Heart left ventricle (tissue), 16 donors: ENCODE measurements around the gene SMC5. TPM values are rescaled to one million over a fixed set of nuclear protein-coding genes. Genes with fewer than 3 reads are reported as not detected.

Experiments
- ATAC-seq, 4 donors: fragments of 200-7000 bp; cut with Tn5 transposase; one replicate each; pipeline ENCODE4 v1.9.1; 2020 to 2022; ENCODE audit warnings: moderate library complexity in 4 of 4, mild to moderate bottlenecking in 3 of 4, moderate number of reproducible peaks in 1 of 4
- DNase-seq, 5 donors: peaks; one replicate each; pipeline ENCODE4 v3.0.0-alpha.2; 2020
- H3K27ac ChIP-seq, 12 donors: fragments of 200-600 bp; sonication (generic) in 4 of 12; one replicate each; pipeline versions ENCODE4 v1.5.0 to v1.8.0; 2016 to 2022; ENCODE audit warnings: mild to moderate bottlenecking in 2 of 12
- H3K27me3 ChIP-seq, 9 donors: fragments of 200-600 bp; sonication (generic) in 2 of 9; one replicate each; pipeline versions ENCODE4 v1.5.1 to v1.8.0; 2016 to 2022; ENCODE audit warnings: mild to moderate bottlenecking in 3 of 9
- H3K36me3 ChIP-seq, 9 donors: fragments of 200-600 bp; sonication (generic) in 2 of 9; one replicate each; pipeline versions ENCODE4 v1.5.0 to v1.8.0; 2018 to 2022; ENCODE audit warnings: mild to moderate bottlenecking in 2 of 9
- H3K4me1 ChIP-seq, 12 donors: fragments of 200-600 bp; sonication (generic) in 4 of 12; one replicate each; pipeline versions ENCODE4 v1.5.0 to v1.8.0; 2016 to 2022; ENCODE audit warnings: mild to moderate bottlenecking in 3 of 12
- H3K4me3 ChIP-seq, 12 donors: fragments of 200-600 bp; sonication (generic) in 4 of 12; one replicate each; pipeline versions ENCODE4 v1.5.0 to v1.8.0; 2017 to 2022; ENCODE audit warnings: mild to moderate bottlenecking in 9 of 12, moderate library complexity in 4 of 12
- H3K9me3 ChIP-seq, 12 donors: fragments of 200-600 bp; sonication (generic) in 4 of 12; one replicate each; pipeline versions ENCODE4 v1.5.0 to v1.8.0; 2016 to 2022; ENCODE audit warnings: mild to moderate bottlenecking in 1 of 12
- CTCF ChIP-seq, 12 donors: fragments of 200-600 bp; sonication (generic) in 4 of 12; IDR thresholded peaks; one replicate each; pipeline versions ENCODE4 v1.5.0 to v1.8.0; 2018 to 2022; ENCODE audit warnings: antibody characterized with exemption in 12 of 12, mild to moderate bottlenecking in 5 of 12
- POLR2A ChIP-seq, 2 donors: fragments of 450-650 bp; IDR thresholded peaks; one replicate each; pipeline ENCODE4 v1.6.1; 2017; ENCODE audit warnings: antibody characterized with exemption in 2 of 2, mild to moderate bottlenecking in 2 of 2, moderate library complexity in 2 of 2
- WGBS, 4 donors: extraction: QIAGEN DNeasy Blood & Tissue Kit in 2 of 4; methylation state at CpG; one replicate each; pipeline versions ENCODE4 v1.1.5 to v1.1.7; 2013 to 2018; 5-methylcytosine and 5-hydroxymethylcytosine counted together
- intact Hi-C, 10 donors: fragments of 100-400 bp; cut with DNase I; formaldehyde crosslinking; loops; one replicate each; pipeline versions ENCODE4 v1.11.1 to v1.14.2; 2022
- polyA plus RNA-seq, 2 donors: library from polyadenylated mRNA; stranded (reverse); fragments of 200-250 nt; gene quantifications; one replicate each; pipeline ENCODE4 v1.2.3, GENCODE V29; 2013
- total RNA-seq, 9 donors: library from RNA; depleted of rRNA in 2 of 9; stranded (reverse); fragments of >200 nt in 2 of 9; fragmentation: NEBNext Ultra II Directional in 3 of 9; extraction: Animal tissue kit (Norgen Biotek cat#: 25700) in 3 of 9; gene quantifications; one replicate each; pipeline versions ENCODE4 v1.1.0 to v1.2.4, GENCODE V29; 2016 to 2023
- donor health status: ischemic (EF 13 %, LVEDD 7.1; RV severe dilation, severe dysfunction).
- donor health status: healthy with polysubstance abuse.
- donor health status: DM: no; HTN: yes; CAD: no.
- donor health status: DM: no; HTN: no; CAD: no.
- donor health status: ischemic (EF 25% LVEDD 6.9; RV normal size, moderate dysfunction).
- donor health status: ischemic (EF 25% LVEDD 5.7; RV mildly dilated, moderate dysfunction).
- donor health status: healthy.
- donor health status: DM: yes; HTN: yes; CAD: no.
- donor health status: ischemic (EF 35%, LVEDD 5.7; RV mildly dilated, moderate dysfunction).
- donor health status: nonischemic (EF 11% LVEDD 7.7; RV severe dilation, severe dysfunction).
- donor health status: DM: yes; HTN: yes; CAD: no.
- donor health status: PGD.
- donor health status: ischemic (EF 29% LVEDD 5.4; RV normal size, mild dysfunction).
- donor health status: nonischemic (EF 23%, LVEDD 6.1; RV moderate dilation, normal function).

SMC5 gene
- total and polyA plus RNA-seq, 11 donors = 6.8 to 14.6 (median 11.0) TPM

- intact Hi-C loops = loop anchor here in 5 of 10 donors (1.0 to 10.0 kb wide), 5 partner anchors 54 to 262 kb away; no protein-coding TSS in a partner anchor
- Histone ChIP-seq H3K27me3 (no peaks in the 10 kb centered on the region), H3K4me3 (no peak overlapping the region), H3K9me3 (no peaks in the 10 kb centered on the region), H3K36me3 (peaks cover 0 to 28% (median 9%) of the 10 kb centered on the region in 9 donors), H3K27ac (no peak overlapping the region), H3K4me1 (peaks cover 0 to 3% (median 0%) of the 10 kb centered on the region in 12 donors)
- no peak for ATAC-seq
- 0 to 2% (median 1%) methylated on average over 1 of the region's 1 CpG for WGBS, 4 donors
- peak; percentile 40 to 70 (median 60) for TF ChIP-seq CTCF (IDR thresholded peaks at IDR 0.05)
- no peak for TF ChIP-seq POLR2A (IDR thresholded peaks at IDR 0.05)
- no peak for DNase-seq
Measured at GRCh38 chr9:70340572-70340971, 81.8 kb downstream of the SMC5 start.

GRCh38 chr9:70347046-70347445 is 88.3 kb downstream of the SMC5 start:
- 85 to 93% (median 91%) methylated on average over 2 of the region's 2 CpGs for WGBS, 4 donors
- ATAC-seq (no peak), DNase-seq (no peak)
- TF ChIP-seq POLR2A (IDR thresholded peaks at IDR 0.05) = no peak
- no peak for TF ChIP-seq CTCF (IDR thresholded peaks at IDR 0.05)
- H3K27me3 ChIP-seq = no peaks in the 10 kb centered on the region
- H3K27ac ChIP-seq = no peak overlapping the region
- intact Hi-C loops = loop anchor here in 3 of 10 donors (5.0 to 10.0 kb wide), 3 partner anchors 48 to 62 kb away; no protein-coding TSS in a partner anchor
- no peak overlapping the region for H3K4me3 ChIP-seq
- peaks cover 0 to 12% (median 0%) of the 10 kb centered on the region in 12 donors for H3K4me1 ChIP-seq
- H3K9me3 ChIP-seq = no peaks in the 10 kb centered on the region
- H3K36me3 ChIP-seq = peaks cover 0 to 75% (median 55%) of the 10 kb centered on the region in 9 donors

- H3K4me1 ChIP-seq = peaks cover 0 to 15% (median 10%) of the 10 kb centered on the region in 12 donors
- H3K9me3 ChIP-seq = no peaks in the 10 kb centered on the region
- H3K36me3 ChIP-seq = peaks cover 0 to 60% (median 41%) of the 10 kb centered on the region in 9 donors
- H3K4me3 ChIP-seq = no peak overlapping the region
- H3K27me3 ChIP-seq = no peaks in the 10 kb centered on the region
- WGBS, 4 donors = 24 to 54% (median 38%) methylated on average over 1 of the region's 1 CpG
- ATAC-seq (no peak), DNase-seq (no peak)
- intact Hi-C loops = loop anchor here in 9 of 10 donors (5.0 to 10.0 kb wide), 9 partner anchors 40 to 250 kb away; partner anchors contain the start of gene KLF9 (in 3 of the 9)
- no peak for TF ChIP-seq CTCF (IDR thresholded peaks at IDR 0.05)
- TF ChIP-seq POLR2A (IDR thresholded peaks at IDR 0.05) = no peak
- H3K27ac ChIP-seq = peak overlapping the region in 3 of 12 donors; percentile 11 to 40 (median 21)
Measured at GRCh38 chr9:70352356-70352755, 93.6 kb downstream of the SMC5 start.

GRCh38 chr9:70352802-70353201 is 94.0 kb downstream of the SMC5 start:
- TF ChIP-seq POLR2A (IDR thresholded peaks at IDR 0.05) (no peak), CTCF (IDR thresholded peaks at IDR 0.05) (peak; percentile 46 to 88 (median 78))
- Histone ChIP-seq H3K27ac (peak overlapping the region in 2 of 12 donors; percentile 11 to 40), H3K4me1 (peaks cover 0 to 15% (median 10%) of the 10 kb centered on the region in 12 donors), H3K36me3 (peaks cover 0 to 55% (median 36%) of the 10 kb centered on the region in 9 donors), H3K27me3 (no peaks in the 10 kb centered on the region), H3K9me3 (no peaks in the 10 kb centered on the region), H3K4me3 (no peak overlapping the region)
- ATAC-seq (no peak), DNase-seq (no peak)
- intact Hi-C loops = loop anchor here (1.0 to 10.0 kb wide), 10 partner anchors 39 to 249 kb away; partner anchors contain the start of gene KLF9 (in 3 of the 10)
